Common myeloid progenitor, CD34-positive (primary cell): ENCODE results near the gene CNTN6.

Experiments
- CTCF ChIA-PET: fragments of 350-600 bp; sonication (Branson Sonifier 250); formaldehyde crosslinking; loops from one replicate; lab custom pipeline; 2021; ENCODE audit warnings: antibody characterized with exemption; lab: Charles Lee
- POLR2A ChIA-PET: fragments of 350-600 bp; sonication (Branson Sonifier 250); formaldehyde crosslinking; loops from one replicate; lab custom pipeline; 2021; ENCODE audit warnings: antibody characterized with exemption; lab: Charles Lee
- DNase-seq, 3 donors: peaks; one replicate each; pipeline versions ENCODE4 v3.0.0 to v3.0.0-alpha.2; 2013
- H3K27ac ChIP-seq, 2 experiments: 1 replicate in 1 of 2; 2 replicates in 1 of 2; pipeline ENCODE4 v1.7.0; 2013; ENCODE audit warnings: inconsistent platforms in 2 of 2, low read length in 2 of 2, mild to moderate bottlenecking in 2 of 2, low read depth in 1 of 2, moderate library complexity in 1 of 2; ENCODE audit not compliant: severe bottlenecking in 2 of 2, insufficient read depth in 1 of 2, poor library complexity in 1 of 2
- H3K27me3 ChIP-seq, 5 experiments: replicated peaks in 2 of 5; 1 replicate in 3 of 5; 2 replicates in 2 of 5; pipeline versions ENCODE4 v1.6.1 to v1.7.0; 2013; ENCODE audit warnings: low read length in 4 of 5, mild to moderate bottlenecking in 2 of 5, moderate library complexity in 2 of 5, inconsistent platforms in 1 of 5; ENCODE audit not compliant: insufficient read depth in 5 of 5, control insufficient read depth in 4 of 5
- H3K36me3 ChIP-seq, 4 experiments: 1 replicate in 2 of 4; 2 replicates in 2 of 4; pipeline versions ENCODE4 v1.6.1 to v1.7.0; 2013; ENCODE audit warnings: low read length in 3 of 4, control low read depth in 1 of 4, mild to moderate bottlenecking in 1 of 4; ENCODE audit not compliant: control insufficient read depth in 4 of 4, insufficient read depth in 4 of 4
- H3K4me1 ChIP-seq, 4 experiments: 1 replicate in 3 of 4; 2 replicates in 1 of 4; pipeline versions ENCODE4 v1.6.1 to v1.7.1; 2013; ENCODE audit warnings: low read length in 3 of 4, mild to moderate bottlenecking in 3 of 4, control low read depth in 1 of 4, inconsistent platforms in 1 of 4, moderate library complexity in 1 of 4; ENCODE audit not compliant: control insufficient read depth in 4 of 4, insufficient read depth in 4 of 4; ENCODE audit errors: control extremely low read depth in 1 of 4
- H3K4me3 ChIP-seq, 7 experiments: 1 replicate in 4 of 7; 2 replicates in 3 of 7; pipeline versions ENCODE4 v1.5.1 to v1.7.0; 2013; ENCODE audit warnings: mild to moderate bottlenecking in 7 of 7, low read length in 6 of 7, moderate library complexity in 6 of 7, inconsistent platforms in 2 of 7, low read depth in 2 of 7, control low read depth in 1 of 7; ENCODE audit not compliant: insufficient read depth in 4 of 7, control insufficient read depth in 1 of 7; ENCODE audit errors: extremely low read depth in 1 of 7
- H3K9me3 ChIP-seq, 5 experiments: 1 replicate in 4 of 5; 2 replicates in 1 of 5; pipeline versions ENCODE4 v1.6.1 to v1.7.1; 2013; ENCODE audit warnings: low read length in 4 of 5, mild to moderate bottlenecking in 2 of 5, inconsistent platforms in 1 of 5, low read depth in 1 of 5, moderate library complexity in 1 of 5; ENCODE audit not compliant: control insufficient read depth in 4 of 5, insufficient read depth in 2 of 5; ENCODE audit errors: control extremely low read depth in 1 of 5
- WGBS: methylation state at CpG from one replicate; pipeline ENCODE4 v1.1.5; 2013; ENCODE audit not compliant: insufficient coverage; 5-methylcytosine and 5-hydroxymethylcytosine counted together

The CNTN6 gene

DNA sequence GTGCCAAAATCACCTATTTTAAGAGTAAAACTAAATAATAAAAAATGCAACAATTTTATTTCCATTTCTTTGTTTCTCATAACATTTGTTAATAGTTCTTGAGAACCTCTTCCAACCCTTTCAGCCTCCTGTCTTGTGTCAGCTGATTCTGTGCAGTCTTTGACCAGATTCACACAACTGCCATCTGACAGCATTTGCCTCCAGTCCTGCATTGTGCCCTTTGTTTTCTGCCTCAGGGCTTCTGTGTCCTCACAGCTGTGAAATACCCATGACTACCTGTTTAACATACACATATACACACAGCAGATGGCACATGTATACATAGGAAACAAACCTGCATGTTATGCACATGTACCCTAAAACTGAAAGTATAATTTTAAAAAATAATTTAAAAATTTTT, 13.2 kb upstream of the CNTN6 start:
- no peaks in the 10 kb centered on the region for H3K27me3 ChIP-seq
- CTCF ChIA-PET = interaction anchor here (0.8 kb wide), 1 partner anchor 172 kb away, joined by 3 read pairs; no protein-coding TSS in a partner anchor
- H3K4me1 ChIP-seq = no peaks in the 10 kb centered on the region
- no peaks in the 10 kb centered on the region for H3K9me3 ChIP-seq
- H3K36me3 ChIP-seq = no peaks in the 10 kb centered on the region
- no peak overlapping the region for H3K4me3 ChIP-seq
- DNase-seq = no peak
- POLR2A ChIA-PET = no interaction called here
- no peak overlapping the region for H3K27ac ChIP-seq

DNA sequence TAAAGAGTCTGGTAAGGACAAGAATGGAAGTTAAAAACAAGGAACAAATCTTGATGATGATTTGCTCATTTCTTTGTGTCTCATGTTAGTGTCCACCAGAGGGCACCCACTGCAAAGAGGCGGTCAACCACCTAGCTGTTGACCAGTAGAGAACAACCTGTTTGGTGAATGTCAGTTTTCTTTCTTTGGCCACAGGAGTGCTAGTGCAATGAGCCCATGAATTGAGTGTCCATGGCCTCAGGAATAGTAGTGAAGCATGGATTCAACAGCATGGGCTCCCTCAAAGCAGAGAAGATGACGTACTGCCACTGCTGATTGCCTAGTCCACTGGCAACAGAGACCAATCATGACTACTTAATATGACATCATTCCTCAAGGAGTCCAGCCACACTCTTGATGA, 10.7 kb upstream of the CNTN6 start:
- no CpG with 5 or more reads among the region's 2 CpGs for WGBS
- peak; percentile 18 to 34 (median 25) for DNase-seq

DNA sequence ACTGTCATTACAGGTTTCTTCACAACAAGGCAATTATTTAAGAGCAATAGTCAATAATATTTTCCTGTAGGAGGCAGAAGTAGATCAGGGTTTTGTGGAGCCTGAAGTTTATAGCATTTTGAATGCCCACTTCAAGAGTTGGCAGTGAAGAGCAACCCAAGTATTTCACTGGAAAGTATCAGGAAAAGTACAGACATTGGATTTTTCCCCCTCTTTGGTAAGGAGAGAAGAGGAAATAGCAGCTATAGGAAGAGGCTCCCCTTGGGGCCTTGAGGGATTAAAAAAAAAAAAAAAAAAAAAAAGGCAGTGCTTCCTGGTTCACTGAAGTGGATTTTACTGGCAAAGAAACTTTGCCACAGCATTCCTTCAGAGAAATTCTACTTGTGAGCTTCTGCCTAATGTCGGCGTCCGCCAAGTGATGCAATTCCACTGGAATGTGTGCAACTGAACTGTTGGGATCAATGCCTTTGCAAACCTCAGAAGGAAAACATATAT, 5.7 kb upstream of the CNTN6 start:
- ChIA-PET POLR2A (no interaction called here), CTCF (interaction anchor here (1.5 kb wide), 1 partner anchor 10 kb away, joined by 4 read pairs; no protein-coding TSS in a partner anchor)
- Histone ChIP-seq H3K36me3 (no peaks in the 10 kb centered on the region), H3K4me1 (no peaks in the 10 kb centered on the region), H3K4me3 (no peak overlapping the region), H3K27me3 (no peaks in the 10 kb centered on the region), H3K9me3 (no peaks in the 10 kb centered on the region), H3K27ac (no peak overlapping the region)
- DNase-seq = peak; percentile 17 to 39 (median 22)
- 68% methylated on average over 3 of the region's 3 CpGs for WGBS

More for the DNA sequence above, 10.7 kb upstream of the CNTN6 start:
- H3K4me3 ChIP-seq = no peak overlapping the region
- no peaks in the 10 kb centered on the region for H3K36me3 ChIP-seq
- no peak overlapping the region for H3K27ac ChIP-seq
- H3K9me3 ChIP-seq = no peaks in the 10 kb centered on the region
- no peaks in the 10 kb centered on the region for H3K27me3 ChIP-seq
- no peaks in the 10 kb centered on the region for H3K4me1 ChIP-seq
- POLR2A ChIA-PET = interaction anchor here (0.5 kb wide), 1 partner anchor 116 kb away, joined by 3 read pairs; no protein-coding TSS in a partner anchor
- CTCF ChIA-PET = interaction anchor here (1.3 to 1.6 kb wide), 2 partner anchors 18 to 1073 kb away, joined by 3 to 5 read pairs; no protein-coding TSS in a partner anchor

DNA sequence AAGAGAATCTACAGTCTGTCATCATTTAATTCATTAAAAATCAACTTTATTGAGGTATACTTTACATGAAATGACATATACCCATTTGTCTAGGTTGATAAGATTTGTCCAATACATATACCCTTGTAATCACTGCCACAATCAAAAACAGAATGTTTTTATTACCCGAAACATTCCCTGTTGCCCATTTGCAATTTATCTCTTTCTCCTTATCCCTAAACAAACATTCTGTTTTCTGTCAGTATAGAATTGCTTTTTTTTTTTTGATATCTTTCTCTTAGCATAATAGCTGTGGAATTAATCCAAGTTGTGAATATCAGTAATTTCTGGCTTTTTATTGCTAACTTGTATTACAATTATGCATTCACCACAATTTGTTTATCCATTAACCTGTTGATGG, 4.3 kb upstream of the CNTN6 start:
- no peaks in the 10 kb centered on the region for H3K4me1 ChIP-seq
- CTCF ChIA-PET = no interaction called here
- H3K27ac ChIP-seq = no peak overlapping the region
- DNase-seq = no peak
- no peaks in the 10 kb centered on the region for H3K9me3 ChIP-seq
- POLR2A ChIA-PET = no interaction called here
- WGBS = no CpG with 5 or more reads among the region's 1 CpG
- no peaks in the 10 kb centered on the region for H3K27me3 ChIP-seq
- no peak overlapping the region for H3K4me3 ChIP-seq
- no peaks in the 10 kb centered on the region for H3K36me3 ChIP-seq

DNA sequence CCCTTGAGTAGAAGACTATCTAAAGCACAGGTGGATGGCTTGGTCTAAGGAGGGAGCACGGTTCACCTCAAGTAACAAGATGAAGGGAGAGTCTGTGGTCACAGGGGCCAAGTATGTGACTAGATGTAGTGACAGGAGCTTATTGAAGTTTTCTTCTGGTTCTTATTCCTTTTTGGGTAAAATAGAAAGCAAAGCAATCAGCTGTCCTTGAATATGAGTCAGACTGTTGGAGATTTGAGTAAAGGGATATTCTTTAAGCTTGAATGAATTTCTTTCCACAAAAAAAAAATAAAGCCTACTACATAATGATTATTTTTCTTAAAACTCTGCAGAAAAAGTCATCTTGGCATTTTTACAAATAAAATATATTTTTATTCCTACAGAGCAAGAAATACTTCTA, 1.5 kb upstream of the CNTN6 start:
- DNase-seq = no peak
- Histone ChIP-seq H3K36me3 (no peaks in the 10 kb centered on the region), H3K9me3 (no peaks in the 10 kb centered on the region), H3K4me1 (no peaks in the 10 kb centered on the region), H3K4me3 (no peak overlapping the region), H3K27ac (no peak overlapping the region), H3K27me3 (no peaks in the 10 kb centered on the region)
- ChIA-PET POLR2A (no interaction called here), CTCF (no interaction called here)
- WGBS = 100% methylated on average over 1 of the region's 1 CpG

DNA sequence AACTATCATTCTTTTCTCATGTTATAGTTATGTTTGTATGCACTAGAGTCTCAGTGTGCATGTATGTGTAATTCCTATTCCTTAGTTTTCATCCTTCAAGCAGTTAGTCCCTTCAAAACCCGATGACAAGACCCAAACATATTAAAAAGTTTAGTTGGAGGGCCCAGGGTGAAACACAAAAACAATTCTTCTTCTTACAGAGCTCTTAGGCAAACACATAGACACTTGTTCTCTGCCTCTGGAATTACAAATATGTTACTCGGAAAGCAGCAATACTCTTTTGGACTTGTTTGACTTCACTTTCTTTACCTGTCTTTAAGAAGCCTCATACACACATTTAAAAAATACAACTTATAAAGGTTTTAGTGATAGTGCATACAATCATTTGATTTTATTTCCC, 763 bp upstream of the CNTN6 start:
- ChIA-PET POLR2A (no interaction called here), CTCF (no interaction called here)
- WGBS = 100% methylated on average over 1 of the region's 2 CpGs
- H3K4me3 ChIP-seq = no peak overlapping the region
- H3K27me3 ChIP-seq = no peaks in the 10 kb centered on the region
- no peak overlapping the region for H3K27ac ChIP-seq
- no peak for DNase-seq
- H3K36me3 ChIP-seq = no peaks in the 10 kb centered on the region
- no peaks in the 10 kb centered on the region for H3K4me1 ChIP-seq
- no peaks in the 10 kb centered on the region for H3K9me3 ChIP-seq

DNA sequence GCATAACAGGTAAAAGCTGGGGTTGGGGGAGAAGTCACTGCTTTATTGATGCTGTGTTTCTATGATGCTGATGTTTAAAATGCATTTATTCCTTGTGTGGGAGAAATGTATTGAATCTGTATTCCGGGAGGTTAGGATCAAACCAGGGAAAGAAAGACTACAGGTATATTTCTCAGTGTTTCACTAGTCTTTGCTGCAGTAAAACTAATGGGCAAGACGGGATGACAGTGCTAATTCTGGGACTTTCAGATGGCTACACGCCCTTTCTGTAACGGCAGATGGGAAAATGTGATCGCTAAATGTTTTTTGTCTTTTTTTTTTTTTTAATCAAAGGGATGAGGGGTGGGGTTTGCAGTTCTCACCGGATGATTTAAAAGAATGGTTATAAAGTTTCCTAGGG, 393 bp downstream of the CNTN6 start:
- no peaks in the 10 kb centered on the region for H3K4me1 ChIP-seq
- no peaks in the 10 kb centered on the region for H3K27me3 ChIP-seq
- H3K36me3 ChIP-seq = no peaks in the 10 kb centered on the region
- no peak overlapping the region for H3K4me3 ChIP-seq
- H3K27ac ChIP-seq = no peak overlapping the region
- DNase-seq = no peak
- no peaks in the 10 kb centered on the region for H3K9me3 ChIP-seq
- ChIA-PET POLR2A (no interaction called here), CTCF (no interaction called here)
- WGBS = 91% methylated on average over 5 of the region's 6 CpGs
